Sigmoid colon (tissue), 4 donors: ENCODE data around the gene CS.

ENCODE experiments used
- CTCF ChIP-seq, 4 experiments: fragments of 450-650 bp in 3 of 4; fragments of 200-600 bp in 1 of 4; IDR thresholded peaks; one replicate each; pipeline ENCODE4 v1.5.1; 2016 to 2019; ENCODE audit warnings: antibody characterized with exemption in 4 of 4, mild to moderate bottlenecking in 3 of 4, moderate library complexity in 2 of 4
- EP300 ChIP-seq, 4 donors: sonication (generic); formaldehyde crosslinking; IDR thresholded peaks; one replicate each; pipeline ENCODE4 v1.6.1; 2017; ENCODE audit warnings: antibody characterized with exemption in 4 of 4
- POLR2A ChIP-seq, 2 donors: fragments of 450-650 bp; IDR thresholded peaks; one replicate each; pipeline ENCODE4 v1.6.1; 2016; ENCODE audit warnings: antibody characterized with exemption in 2 of 2, mild to moderate bottlenecking in 2 of 2, moderate library complexity in 2 of 2

GRCh38 chr12:56253091-56253490 lies 47.0 kb downstream of the CS start:
- no peak for TF ChIP-seq CTCF (IDR thresholded peaks at IDR 0.05)
- TF ChIP-seq POLR2A (IDR thresholded peaks at IDR 0.05) = no peak
- no peak for TF ChIP-seq EP300 (IDR thresholded peaks at IDR 0.05)
